DMS53 treated with DMSO at 0.1 percent for 48 hours (cell line): ENCODE data around the gene ANKRD7.
"Not testable (repeated sequence)": the region's sequence is repeated elsewhere in the genome, so short reads cannot be mapped to it uniquely, and the experiment has no call there.

Experiments used
- DNase-seq: peaks from one replicate; lab custom pipeline; 2025; ENCODE audit not compliant: unreplicated experiment; lab: John Stamatoyannopoulos, UW

ANKRD7 gene

DNA sequence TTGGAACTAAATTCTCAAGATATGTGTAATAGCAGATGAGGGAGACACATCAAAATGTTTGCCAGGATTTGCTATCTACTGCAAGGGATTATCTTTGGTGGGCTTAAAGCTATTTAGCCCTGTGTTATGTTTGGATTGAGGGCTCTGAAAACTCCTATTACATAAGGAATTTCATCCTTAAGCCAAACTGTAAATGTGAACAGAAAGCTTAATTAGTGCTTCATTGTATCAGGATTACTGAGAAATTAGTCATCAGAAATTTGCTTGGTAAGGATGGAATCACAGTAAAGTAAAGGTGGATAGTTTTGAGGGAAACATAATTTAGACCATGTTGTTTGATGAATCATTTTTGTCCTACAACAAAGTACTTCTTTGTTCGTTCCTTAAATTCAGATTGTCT lies 8.3 kb downstream of the ANKRD7 start:
- DNase-seq, result no peak

DNA sequence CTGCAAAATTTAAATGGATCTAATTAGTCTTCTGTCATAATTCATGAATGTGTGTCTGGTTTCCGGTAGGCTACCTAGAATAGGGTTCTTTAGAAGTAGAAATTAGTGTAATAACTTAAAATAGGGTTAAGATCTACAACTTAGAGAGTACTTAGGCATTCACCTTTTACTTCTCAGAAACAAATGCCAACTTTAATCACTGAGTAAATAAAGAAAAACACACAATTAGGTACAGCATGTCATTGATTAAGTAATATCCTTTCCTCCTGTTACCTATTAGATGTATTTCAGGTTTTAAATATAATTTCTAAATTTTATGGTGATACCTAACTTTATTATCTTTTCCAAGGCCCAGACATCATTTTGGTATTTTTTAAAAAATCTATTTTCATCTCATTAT lies 9.3 kb downstream of the ANKRD7 start:
- DNase-seq, result no peak

DNA sequence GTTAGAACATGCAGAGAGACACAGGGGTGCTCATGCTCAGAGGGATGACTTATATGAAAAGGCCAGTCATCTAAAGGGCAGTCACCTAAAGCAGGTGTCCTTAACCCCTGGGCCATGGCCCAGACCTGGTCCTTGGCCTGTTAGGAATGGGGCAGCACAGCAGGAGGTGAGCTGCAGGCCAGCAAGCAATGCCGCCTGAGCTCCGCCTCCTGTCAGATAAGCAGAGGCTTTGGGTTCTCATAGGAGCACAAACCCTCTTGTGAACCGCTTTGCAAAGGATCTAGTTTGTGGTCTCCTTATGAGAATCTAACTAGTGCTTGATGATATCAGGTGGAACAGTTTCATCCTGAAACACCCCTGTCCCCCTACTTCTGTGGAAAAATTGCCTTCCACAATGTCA lies 14.5 kb downstream of the ANKRD7 start:
- no peak for DNase-seq

DNA sequence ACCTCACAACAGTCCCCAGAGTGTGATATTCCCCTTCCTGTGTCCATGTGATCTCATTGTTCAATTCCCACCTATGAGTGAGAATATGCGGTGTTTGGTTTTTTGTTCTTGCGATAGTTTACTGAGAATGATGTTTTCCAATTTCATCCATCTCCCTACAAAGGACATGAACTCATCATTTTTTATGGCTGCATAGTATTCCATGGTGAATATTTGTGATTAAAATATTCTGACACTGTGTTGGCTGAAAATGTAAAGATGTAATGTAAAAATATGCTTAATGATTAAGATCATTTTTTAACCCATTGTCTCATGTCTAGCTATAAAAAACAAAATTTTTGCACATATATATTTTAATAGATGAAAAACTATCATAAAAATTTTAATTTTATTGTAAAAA lies 15.8 kb downstream of the ANKRD7 start:
- DNase-seq, result not testable (repeated sequence)

DNA sequence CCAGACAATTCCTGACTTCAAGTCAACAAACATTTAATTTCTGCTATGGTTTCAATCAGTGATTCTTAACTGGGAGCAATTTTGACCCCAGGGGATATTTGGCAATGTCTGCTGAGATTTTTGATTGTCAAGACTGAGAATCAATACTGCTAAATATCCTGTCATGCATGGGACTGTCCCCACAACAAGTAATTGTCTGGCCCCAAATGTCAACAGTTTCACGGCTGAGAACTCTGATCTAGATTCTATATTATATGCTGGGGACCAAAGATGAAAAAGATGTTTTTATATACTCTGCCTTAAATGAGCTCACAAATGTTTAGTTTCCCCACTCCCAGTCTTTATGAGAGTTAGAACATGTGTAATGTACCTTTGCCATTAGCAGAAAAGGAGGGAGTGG lies 19.2 kb downstream of the ANKRD7 start:
- no peak for DNase-seq

DNA sequence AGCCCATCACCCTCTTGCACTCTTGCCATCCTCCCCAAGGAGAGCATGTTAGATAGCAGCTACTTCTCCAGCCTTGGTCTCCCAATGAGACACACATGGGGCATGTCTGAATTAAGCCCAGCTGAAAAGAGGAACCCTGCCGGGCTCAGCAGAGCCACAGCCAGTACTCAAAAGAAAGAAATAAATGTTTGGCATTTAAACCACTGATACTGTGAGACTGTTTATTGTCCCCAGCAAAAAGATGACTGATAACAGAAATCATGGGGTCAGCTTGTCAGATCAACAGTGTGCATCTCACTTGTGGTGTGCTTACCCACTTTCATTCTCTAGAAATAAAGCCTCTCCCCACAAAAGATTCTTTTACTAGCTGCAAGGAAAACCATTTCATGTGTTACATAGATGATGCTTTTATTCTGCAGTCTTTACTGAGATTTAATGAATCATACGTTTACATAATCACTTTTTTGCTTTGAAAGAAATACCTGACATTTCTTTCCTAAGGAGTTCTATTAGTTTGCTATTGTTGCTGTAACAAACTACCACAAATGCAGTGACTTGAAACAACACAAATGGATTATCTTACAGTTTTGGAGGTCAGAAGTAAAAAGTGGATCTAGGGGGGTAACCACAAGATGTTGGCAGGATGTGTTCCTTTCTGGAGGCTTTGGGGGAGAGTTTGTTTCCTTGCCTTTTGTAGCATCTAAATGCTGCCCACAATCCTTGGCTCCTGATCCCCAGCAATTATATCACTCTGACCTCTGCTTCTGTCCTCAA lies 20.9 kb downstream of the ANKRD7 start:
- no peak for DNase-seq

DNA sequence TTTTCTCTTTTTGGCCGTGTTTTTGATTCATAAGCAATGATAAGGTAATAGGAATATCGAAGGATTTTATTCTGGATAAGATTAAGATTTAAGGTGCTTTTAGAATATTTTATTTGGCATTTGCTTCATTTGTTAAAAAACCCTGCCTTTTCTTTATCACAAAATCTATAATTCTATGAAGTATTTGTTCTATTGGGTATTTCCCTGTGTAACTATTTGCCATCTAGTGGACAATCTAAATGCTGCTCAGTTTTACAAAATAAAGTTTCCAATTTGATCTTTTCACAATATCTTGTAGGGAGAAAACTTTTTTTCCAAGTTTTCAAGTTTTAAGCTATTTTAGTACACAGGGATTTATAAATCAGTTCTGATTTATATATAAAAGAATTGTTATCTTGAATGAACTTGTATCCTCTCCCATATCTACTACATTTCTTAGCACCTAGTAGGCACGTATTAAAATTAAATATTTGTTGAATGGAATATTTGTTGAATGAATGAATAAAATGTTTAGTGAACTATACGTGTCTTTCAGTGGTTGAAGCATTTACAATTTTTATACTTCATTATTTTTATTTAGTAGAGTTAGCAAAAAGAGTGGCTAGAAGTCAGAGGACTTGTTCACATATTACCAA lies 26.5 kb downstream of the ANKRD7 start:
- DNase-seq, result no peak

DNA sequence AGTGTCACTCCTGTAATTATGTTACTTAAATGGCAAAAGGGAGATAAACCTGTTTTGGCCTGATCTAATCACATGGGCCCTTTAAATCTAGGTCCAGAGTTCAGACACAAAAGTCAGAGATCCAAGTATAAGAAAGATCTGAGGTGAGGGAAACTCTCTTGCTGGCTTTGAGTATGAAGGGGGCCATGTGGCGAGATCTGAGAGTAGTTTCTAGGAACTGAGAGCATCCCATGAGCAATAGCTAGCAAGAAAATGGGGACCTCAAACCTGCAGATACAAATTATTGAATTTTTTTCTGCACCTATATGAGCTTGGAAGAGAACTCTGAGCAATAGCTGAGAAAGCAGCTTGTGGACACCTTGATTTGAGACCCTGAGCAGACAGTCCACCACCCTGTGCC lies 27.6 kb downstream of the ANKRD7 start:
- no peak for DNase-seq

DNA sequence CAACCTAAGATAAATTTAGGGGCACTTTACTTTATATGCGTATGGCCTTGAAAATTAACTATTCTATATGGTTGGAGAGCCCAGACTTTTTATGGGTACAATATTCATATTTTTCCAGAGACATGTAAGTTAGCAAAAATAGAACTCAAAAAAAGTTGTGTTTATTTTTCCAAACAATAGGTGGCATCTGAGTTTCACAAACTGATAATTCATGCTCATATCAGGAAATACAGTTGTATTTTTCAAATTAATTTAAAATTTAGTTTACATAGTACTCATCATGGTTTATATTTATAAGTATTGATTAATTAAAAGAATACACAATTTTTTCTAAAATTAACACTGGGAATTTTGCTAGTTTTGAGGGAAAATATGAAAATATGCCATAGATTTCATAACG lies 34.6 kb downstream of the ANKRD7 start:
- no peak for DNase-seq

DNA sequence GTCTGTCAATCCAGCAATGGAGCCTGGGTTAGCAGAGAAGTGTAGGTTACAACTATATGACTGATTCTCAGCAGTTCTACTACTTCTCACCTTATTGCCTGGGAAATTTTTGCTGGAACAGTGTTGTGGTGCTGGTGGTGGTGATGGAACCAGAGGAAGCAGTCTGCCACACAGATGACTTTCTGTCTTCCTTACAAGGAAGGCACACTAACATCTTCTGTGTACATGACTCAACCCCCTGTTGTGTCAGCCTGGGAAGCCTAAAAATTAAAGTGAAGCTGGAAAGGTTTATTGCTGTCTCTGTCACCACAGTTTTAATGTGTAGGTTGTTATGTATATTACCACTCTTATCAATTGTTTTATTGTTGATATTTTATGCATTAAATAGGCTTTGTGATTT lies 40.3 kb downstream of the ANKRD7 start:
- no peak for DNase-seq

DNA sequence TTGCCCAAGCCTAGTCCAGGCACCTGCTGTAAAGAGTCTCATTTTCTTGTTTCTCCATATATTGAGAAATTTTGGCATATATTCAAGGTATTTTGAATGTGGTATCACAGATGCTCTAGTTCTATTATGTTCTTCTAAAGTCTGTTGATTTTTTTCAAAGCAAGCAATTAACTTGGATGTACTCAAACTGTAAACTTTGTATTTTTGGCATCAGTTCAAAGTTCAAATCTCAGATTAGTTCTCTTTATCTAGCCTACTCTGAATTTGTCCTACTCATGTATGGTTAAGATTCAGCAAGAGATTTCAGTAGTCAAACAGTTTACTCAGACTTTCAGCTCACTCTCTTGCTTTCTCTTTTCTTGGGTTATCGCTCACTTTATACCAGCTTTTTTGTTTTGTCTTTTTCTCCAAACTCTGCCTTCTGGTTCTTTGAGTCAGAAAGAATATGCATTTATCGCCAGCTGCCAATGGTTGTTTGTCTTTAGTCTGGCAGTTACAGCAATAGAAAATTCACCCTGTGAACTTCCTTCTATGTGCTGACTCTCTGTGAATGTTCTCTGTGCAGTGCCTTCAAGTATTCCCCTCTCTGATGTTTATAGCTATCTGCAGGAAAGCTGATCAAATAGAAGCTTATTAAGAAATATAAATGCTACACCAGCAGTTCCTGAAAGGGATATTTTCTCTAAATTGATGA lies 56.0 kb downstream of the ANKRD7 start:
- no peak for DNase-seq

DNA sequence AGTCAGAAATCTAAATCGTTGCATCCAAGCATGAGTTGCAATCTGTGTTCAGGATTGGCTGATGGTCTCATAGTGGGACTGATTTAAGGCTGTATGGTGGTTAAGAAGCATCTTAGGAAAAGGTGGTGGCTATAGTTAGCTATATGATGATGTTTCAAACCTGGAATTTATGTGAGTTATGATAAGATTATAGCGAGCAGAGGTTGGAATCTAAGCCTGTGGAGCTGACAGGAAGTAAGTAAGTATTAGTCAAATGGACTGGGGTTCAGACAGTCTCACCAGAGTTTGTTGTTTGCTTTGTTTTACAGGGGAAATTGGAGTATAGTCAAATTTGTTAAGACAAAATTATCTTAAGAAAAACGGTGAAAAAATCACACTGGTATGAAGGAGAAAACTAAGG lies 56.7 kb downstream of the ANKRD7 start:
- no peak for DNase-seq

DNA sequence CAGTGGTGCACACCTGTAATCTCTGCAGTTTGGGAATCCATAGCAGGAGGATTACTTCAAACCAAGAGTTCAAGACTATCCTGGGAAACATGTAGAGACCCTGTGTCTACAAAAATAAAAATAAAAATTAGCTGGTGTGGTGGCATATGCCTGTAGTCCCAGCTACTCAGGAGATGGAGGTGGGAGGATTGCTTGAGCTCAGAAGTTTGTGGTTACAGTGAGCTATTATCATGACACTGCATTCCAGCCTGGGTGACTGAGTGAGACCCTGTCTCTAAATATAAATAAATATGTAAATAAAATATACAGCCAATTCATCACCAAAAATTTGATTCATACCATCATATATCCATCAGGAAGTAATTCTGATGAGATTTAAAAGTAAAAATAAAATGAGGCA lies 60.9 kb downstream of the ANKRD7 start:
- DNase-seq, result no peak

DNA sequence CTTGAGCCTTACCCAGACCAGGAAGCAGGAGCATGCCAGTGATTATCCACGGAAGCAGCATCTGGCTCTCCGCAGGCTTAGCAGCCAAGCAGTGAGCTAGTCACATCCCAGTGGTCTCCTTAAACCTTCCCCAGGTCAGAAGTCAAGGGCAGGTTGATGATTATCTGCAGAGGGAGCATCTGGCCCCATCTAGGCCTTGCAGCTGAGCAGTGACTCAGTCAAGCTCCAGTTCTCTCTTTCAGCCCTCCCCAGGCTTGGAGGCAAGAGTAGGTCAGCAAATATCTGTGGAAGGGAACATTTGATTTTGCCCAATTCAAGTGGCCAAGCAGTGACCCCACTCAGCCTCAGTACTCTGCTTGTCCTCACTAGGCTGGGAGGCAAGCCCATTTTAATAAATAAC lies 61.6 kb downstream of the ANKRD7 start:
- DNase-seq, result no peak

DNA sequence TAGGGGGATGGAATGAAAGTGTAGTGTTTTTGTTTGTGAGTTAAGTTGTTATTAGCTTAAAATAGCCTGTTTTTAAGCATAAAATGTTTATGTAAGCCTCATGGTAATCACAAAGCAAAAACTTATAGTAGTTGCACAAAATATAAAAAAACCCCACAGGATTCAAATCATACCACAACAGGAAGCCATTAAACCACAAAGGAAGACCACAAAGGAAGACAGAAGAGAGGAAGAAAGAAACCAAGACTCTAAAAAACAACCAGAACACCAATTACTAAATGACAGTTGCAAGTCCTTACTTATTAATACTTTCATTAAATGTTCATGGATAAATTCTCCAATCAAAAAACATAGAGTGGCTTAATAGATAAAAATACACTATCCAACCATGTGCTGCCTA lies 63.6 kb downstream of the ANKRD7 start:
- DNase-seq, result no peak

DNA sequence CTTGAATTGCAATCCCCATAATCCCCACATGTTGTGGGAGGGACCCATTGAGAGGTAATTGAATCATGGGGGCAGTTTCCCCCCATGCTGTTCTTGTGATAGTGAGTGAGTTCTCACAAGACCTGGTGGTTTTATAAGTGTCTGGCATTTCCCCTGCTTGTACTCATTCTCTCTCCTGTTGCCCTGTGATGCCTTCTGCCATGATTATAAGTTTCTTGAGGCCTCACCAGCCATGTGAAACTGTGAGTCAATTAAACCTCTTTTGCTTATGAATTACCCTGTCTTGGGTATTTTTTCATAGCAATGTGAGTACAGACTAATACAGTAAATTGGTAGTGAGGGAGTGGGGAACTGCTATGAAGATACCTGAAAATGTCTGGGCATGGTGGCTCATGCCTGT lies 65.0 kb downstream of the ANKRD7 start:
- DNase-seq, result no peak
